H9 (cell line): ENCODE measurements around the gene MDGA2. TPM values are rescaled to one million over a fixed set of nuclear protein-coding genes. Genes with fewer than 3 reads are reported as not detected.

Experiments
- DNase-seq: peaks from one replicate; pipeline ENCODE4 v3.0.0-alpha.2; 2017
- H2AFZ ChIP-seq: one replicate; pipeline ENCODE4 v1.6.1; 2013; ENCODE audit warnings: mild to moderate bottlenecking, low read length, control low read depth, moderate library complexity
- H2AK5ac ChIP-seq: 2 replicates; pipeline ENCODE4 v1.6.1; 2013; ENCODE audit warnings: low read length, control low read depth, mixed read lengths; ENCODE audit not compliant: insufficient read length
- H2BK120ac ChIP-seq: one replicate; pipeline ENCODE4 v1.6.1; 2013; ENCODE audit warnings: low read depth, mild to moderate bottlenecking, low read length, control low read depth, inconsistent platforms; ENCODE audit not compliant: poor library complexity, severe bottlenecking
- H2BK12ac ChIP-seq: 2 replicates; pipeline ENCODE4 v1.6.1; 2013; ENCODE audit warnings: low read length, control low read depth, mixed read lengths, low read depth; ENCODE audit not compliant: insufficient read length
- H2BK15ac ChIP-seq: 2 replicates; pipeline ENCODE4 v1.6.1; 2013; ENCODE audit warnings: low read depth, low read length, control low read depth
- H2BK20ac ChIP-seq: one replicate; pipeline ENCODE4 v1.6.1; 2013; ENCODE audit warnings: low read depth, mild to moderate bottlenecking, low read length, control low read depth, inconsistent platforms; ENCODE audit not compliant: poor library complexity, severe bottlenecking
- H2BK5ac ChIP-seq: 2 replicates; pipeline ENCODE4 v1.6.1; 2013; ENCODE audit warnings: low read length, control low read depth, mixed read lengths; ENCODE audit not compliant: insufficient read length
- H3K14ac ChIP-seq: 2 replicates; pipeline ENCODE4 v1.6.1; 2013; ENCODE audit warnings: low read length, control low read depth; ENCODE audit not compliant: insufficient read depth
- H3K18ac ChIP-seq: 2 replicates; pipeline ENCODE4 v1.6.1; 2013; ENCODE audit warnings: low read depth, mild to moderate bottlenecking, mixed read lengths, low read length, control low read depth; ENCODE audit not compliant: insufficient read length
- H3K23ac ChIP-seq: 2 replicates; pipeline ENCODE4 v1.6.1; 2013; ENCODE audit warnings: low read length, control low read depth, mixed read lengths, low read depth; ENCODE audit not compliant: insufficient read length
- H3K23me2 ChIP-seq: 2 replicates; pipeline ENCODE4 v1.6.1; 2013; ENCODE audit warnings: low read depth, mild to moderate bottlenecking, mixed read lengths, low read length, control low read depth; ENCODE audit not compliant: insufficient read length, poor library complexity, severe bottlenecking
- H3K27ac ChIP-seq: 2 replicates; pipeline ENCODE4 v1.5.1; 2013; ENCODE audit warnings: low read length, control low read depth, mixed read lengths, low read depth; ENCODE audit not compliant: insufficient read length
- H3K27me3 ChIP-seq: 2 replicates; pipeline ENCODE4 v1.6.1; 2013; ENCODE audit warnings: low read length, control low read depth, inconsistent platforms; ENCODE audit not compliant: insufficient read depth
- H3K4ac ChIP-seq: 2 replicates; pipeline ENCODE4 v1.6.1; 2013; ENCODE audit warnings: low read depth, mild to moderate bottlenecking, control low read depth, inconsistent platforms, low read length, moderate library complexity
- H3K4me1 ChIP-seq: 2 replicates; pipeline ENCODE4 v1.6.1; 2013; ENCODE audit warnings: low read length, control low read depth, inconsistent platforms; ENCODE audit not compliant: insufficient read depth
- H3K4me2 ChIP-seq: 2 replicates; pipeline ENCODE4 v1.6.1; 2013; ENCODE audit warnings: low read length, control low read depth, mixed read lengths; ENCODE audit not compliant: insufficient read length, insufficient read depth
- H3K56ac ChIP-seq: 2 replicates; pipeline ENCODE4 v1.6.1; 2013; ENCODE audit warnings: low read depth, mild to moderate bottlenecking, mixed read lengths, low read length, control low read depth; ENCODE audit not compliant: insufficient read length
- H3K79me1 ChIP-seq: 2 replicates; pipeline ENCODE4 v1.6.1; 2013; ENCODE audit warnings: low read depth, mild to moderate bottlenecking, moderate library complexity, low read length, control low read depth, inconsistent platforms; ENCODE audit not compliant: insufficient read depth, poor library complexity, severe bottlenecking
- H3K79me2 ChIP-seq: 2 replicates; pipeline ENCODE4 v1.6.1; 2013; ENCODE audit warnings: low read length, control low read depth, inconsistent platforms; ENCODE audit not compliant: insufficient read depth
- H3K9ac ChIP-seq: 2 replicates; pipeline ENCODE4 v1.6.1; 2013; ENCODE audit warnings: low read length, control low read depth, mixed read lengths; ENCODE audit not compliant: insufficient read length; ENCODE audit errors: extremely low read depth
- H3K9me3 ChIP-seq: one replicate; pipeline ENCODE4 v1.6.1; 2013; ENCODE audit warnings: low read depth, low read length, inconsistent platforms; ENCODE audit not compliant: control insufficient read depth
- H3T11ph ChIP-seq: one replicate; pipeline ENCODE4 v1.6.1; 2013; ENCODE audit warnings: mild to moderate bottlenecking, low read length, control low read depth, inconsistent platforms
- H4K20me1 ChIP-seq: one replicate; pipeline ENCODE4 v1.6.1; 2013; ENCODE audit not compliant: control insufficient read depth, insufficient read length, insufficient read depth
- H4K5ac ChIP-seq: 2 replicates; pipeline ENCODE4 v1.6.1; 2013; ENCODE audit warnings: low read depth, mild to moderate bottlenecking, mixed read lengths, low read length, control low read depth; ENCODE audit not compliant: insufficient read length
- H4K8ac ChIP-seq: replicated peaks from 2 replicates; pipeline ENCODE4 v1.6.1; 2013; ENCODE audit warnings: low read length, control low read depth, mixed read lengths, low read depth; ENCODE audit not compliant: insufficient read length
- H4K91ac ChIP-seq: 2 replicates; pipeline ENCODE4 v1.6.1; 2013; ENCODE audit warnings: low read depth, mild to moderate bottlenecking, moderate library complexity, mixed read lengths, low read length, control low read depth; ENCODE audit not compliant: insufficient read length
- H3K27ac Mint-ChIP-seq, 3 experiments: 2 replicates in 2 of 3; 3 replicates in 1 of 3; pipeline ENCODE4 v1.8.0; 2020 to 2021; ENCODE audit warnings: mixed read lengths in 3 of 3, mild to moderate bottlenecking in 1 of 3, moderate library complexity in 1 of 3
- H3K27me3 Mint-ChIP-seq: 2 replicates; pipeline ENCODE4 v1.8.0; 2021; ENCODE audit warnings: low read depth, mild to moderate bottlenecking, moderate library complexity, mixed read lengths
- H3K36me3 Mint-ChIP-seq, 3 experiments: 2 replicates in 2 of 3; 3 replicates in 1 of 3; pipeline ENCODE4 v1.8.0; 2020 to 2021; ENCODE audit warnings: low read depth in 3 of 3, mixed read lengths in 3 of 3; ENCODE audit not compliant: insufficient read depth in 1 of 3
- H3K4me1 Mint-ChIP-seq, 2 experiments: 2 replicates each; pipeline ENCODE4 v1.8.0; 2020; ENCODE audit warnings: mixed read lengths in 2 of 2
- H3K4me3 Mint-ChIP-seq, 2 experiments: 2 replicates in 1 of 2; 3 replicates in 1 of 2; pipeline ENCODE4 v1.8.0; 2020 to 2021; ENCODE audit warnings: mild to moderate bottlenecking in 2 of 2, mixed read lengths in 2 of 2, moderate library complexity in 1 of 2
- H3K9me3 Mint-ChIP-seq, 2 experiments: 2 replicates in 1 of 2; 3 replicates in 1 of 2; pipeline ENCODE4 v1.8.0; 2020; ENCODE audit warnings: mild to moderate bottlenecking in 2 of 2, mixed read lengths in 2 of 2, moderate library complexity in 1 of 2
- WGBS: extraction: QIAGEN DNeasy Blood & Tissue Kit; methylation state at CpG from one replicate; pipeline ENCODE4 v1.1.7; 2013; ENCODE audit warnings: missing lambda C conversion rate, low lambda C conversion rate, mixed read lengths; ENCODE audit not compliant: insufficient read length; ENCODE audit errors: extremely low coverage; 5-methylcytosine and 5-hydroxymethylcytosine counted together
- total RNA-seq: library from RNA; stranded (reverse); gene quantifications from 2 replicates; pipeline ENCODE4 v1.2.1, GENCODE V29; 2021
- TF ChIP-seq, protein P1 (sequence below): fragments of 200-600 bp; sonication (generic); conservative IDR thresholded peaks from 3 replicates; pipeline ENCODE4 v1.8.0; 2021; ENCODE audit warnings: antibody characterized with exemption, mild to moderate bottlenecking

The MDGA2 gene
- total RNA-seq, 1 experiment from 2014 or later, result 1.9 TPM

DNA sequence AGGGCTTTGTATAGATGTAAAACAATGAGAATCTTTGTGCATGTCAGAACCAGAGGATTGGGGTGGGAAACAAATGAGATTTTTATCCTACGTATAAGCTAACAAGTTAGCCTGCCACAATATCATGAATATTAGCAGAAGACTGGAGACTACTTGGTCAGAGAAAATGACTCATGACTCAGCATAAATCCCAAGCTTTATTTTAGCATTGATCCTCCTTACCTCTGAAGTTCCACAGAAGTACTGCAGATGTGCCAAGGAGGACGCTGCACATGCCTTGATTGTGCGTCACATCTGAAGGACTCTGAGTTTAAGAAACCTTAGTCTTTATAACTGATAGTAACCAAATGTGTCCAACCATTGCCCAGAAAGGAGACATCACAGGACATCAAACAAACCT is 789.8 kb downstream of the MDGA2 start:
- Histone ChIP-seq H3K23ac (no peak overlapping the region), H3K14ac (no peak overlapping the region), H2BK12ac (no peak overlapping the region), H3T11ph (no peak overlapping the region), H2AFZ (no peak overlapping the region), H2BK5ac (no peak overlapping the region), H4K5ac (no peak overlapping the region), H2BK15ac (no peak overlapping the region), H4K20me1 (no peaks in the 10 kb centered on the region), H2BK120ac (no peak overlapping the region), H3K56ac (no peak overlapping the region), H3K4me1 (no peaks in the 10 kb centered on the region), H3K9ac (no peak overlapping the region), H3K23me2 (no peaks in the 10 kb centered on the region), H3K79me1 (no peaks in the 10 kb centered on the region), H3K4me2 (no peak overlapping the region), H3K79me2 (no peaks in the 10 kb centered on the region), H4K8ac (no peak overlapping the region), H4K91ac (no peak overlapping the region), H2BK20ac (no peak overlapping the region), H3K27ac (no peak overlapping the region), H3K27me3 (no peaks in the 10 kb centered on the region), H3K18ac (no peak overlapping the region), H3K4ac (no peak overlapping the region), H3K9me3 (no peaks in the 10 kb centered on the region), H2AK5ac (no peak overlapping the region)
- TF ChIP-seq, protein P1, sequence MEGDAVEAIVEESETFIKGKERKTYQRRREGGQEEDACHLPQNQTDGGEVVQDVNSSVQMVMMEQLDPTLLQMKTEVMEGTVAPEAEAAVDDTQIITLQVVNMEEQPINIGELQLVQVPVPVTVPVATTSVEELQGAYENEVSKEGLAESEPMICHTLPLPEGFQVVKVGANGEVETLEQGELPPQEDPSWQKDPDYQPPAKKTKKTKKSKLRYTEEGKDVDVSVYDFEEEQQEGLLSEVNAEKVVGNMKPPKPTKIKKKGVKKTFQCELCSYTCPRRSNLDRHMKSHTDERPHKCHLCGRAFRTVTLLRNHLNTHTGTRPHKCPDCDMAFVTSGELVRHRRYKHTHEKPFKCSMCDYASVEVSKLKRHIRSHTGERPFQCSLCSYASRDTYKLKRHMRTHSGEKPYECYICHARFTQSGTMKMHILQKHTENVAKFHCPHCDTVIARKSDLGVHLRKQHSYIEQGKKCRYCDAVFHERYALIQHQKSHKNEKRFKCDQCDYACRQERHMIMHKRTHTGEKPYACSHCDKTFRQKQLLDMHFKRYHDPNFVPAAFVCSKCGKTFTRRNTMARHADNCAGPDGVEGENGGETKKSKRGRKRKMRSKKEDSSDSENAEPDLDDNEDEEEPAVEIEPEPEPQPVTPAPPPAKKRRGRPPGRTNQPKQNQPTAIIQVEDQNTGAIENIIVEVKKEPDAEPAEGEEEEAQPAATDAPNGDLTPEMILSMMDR, result no peak
- WGBS, result no CpG with 5 or more reads among the region's 3 CpGs
- Mint-ChIP-seq H3K27me3 (no peaks in the 10 kb centered on the region), H3K4me3 (no peak overlapping the region), H3K4me1 (no peaks in the 10 kb centered on the region), H3K27ac (no peak overlapping the region; a peak in 1 of 7 replicates), H3K9me3 (no peaks in the 10 kb centered on the region), H3K36me3 (no peaks in the 10 kb centered on the region)
- no peak for DNase-seq
